Panc1 (cell line): ENCODE results near the gene TANGO2.

Experiments used
- POLR2AphosphoS5 ChIP-seq: IDR thresholded peaks from 2 replicates; pipeline ENCODE4 v1.6.1; 2012; ENCODE audit warnings: mild to moderate bottlenecking, low read depth, low read length, moderate library complexity
- REST ChIP-seq, 2 experiments: IDR thresholded peaks; 2 replicates each; pipeline ENCODE4 v1.6.1; 2011 to 2012; ENCODE audit warnings: low read depth in 2 of 2, control low read depth in 1 of 2, low read length in 1 of 2, mild to moderate bottlenecking in 1 of 2, moderate library complexity in 1 of 2; ENCODE audit not compliant: insufficient read depth in 1 of 2
- SIN3A ChIP-seq: IDR thresholded peaks from 2 replicates; pipeline ENCODE4 v1.6.1; 2012; ENCODE audit warnings: low read depth, mild to moderate bottlenecking, low read length, moderate library complexity, borderline replicate concordance; ENCODE audit not compliant: insufficient read depth
- TCF7L2 ChIP-seq: IDR thresholded peaks from 2 replicates; pipeline ENCODE4 v1.6.1; 2011; ENCODE audit warnings: mild to moderate bottlenecking, low read depth, low read length, inconsistent platforms
- TF ChIP-seq, protein P1 (sequence below): fragments of 450-650 bp; IDR thresholded peaks from 2 replicates; pipeline ENCODE4 v1.5.1; 2017; ENCODE audit warnings: mild to moderate bottlenecking

DNA sequence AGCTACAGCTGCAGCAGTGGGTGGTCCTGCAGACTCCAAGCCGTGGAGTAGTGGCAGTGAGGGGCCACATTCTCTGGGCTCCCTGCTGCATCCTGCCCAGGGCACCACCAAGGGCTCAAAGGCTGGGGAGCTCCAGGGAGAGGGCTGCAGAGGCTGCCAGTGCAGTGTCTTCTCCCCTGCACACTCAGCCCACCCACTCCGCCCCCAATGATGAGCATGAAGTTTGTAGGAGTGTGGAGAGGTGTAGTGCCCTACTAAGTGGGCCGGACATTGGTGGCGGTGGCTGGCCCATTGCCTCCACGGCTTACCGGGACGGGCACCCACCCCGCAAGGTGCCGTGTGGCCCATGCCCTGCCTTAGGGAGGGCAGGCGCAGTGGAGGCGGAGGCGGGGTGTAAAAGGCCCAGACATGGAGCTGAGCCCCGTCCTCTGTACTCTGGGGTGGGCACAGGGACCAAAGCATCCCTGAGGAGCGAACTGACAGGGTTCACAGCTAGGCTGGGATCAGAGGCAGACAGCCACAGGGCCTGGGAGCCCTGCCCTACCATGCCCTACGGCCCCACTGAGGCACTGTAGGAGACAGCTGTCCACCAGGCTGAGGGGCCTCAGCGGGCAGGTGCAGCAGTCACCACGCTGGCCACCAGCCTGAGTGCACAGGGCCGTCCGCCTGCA is 23.2 kb upstream of the TANGO2 start:
- TF ChIP-seq, protein P1, sequence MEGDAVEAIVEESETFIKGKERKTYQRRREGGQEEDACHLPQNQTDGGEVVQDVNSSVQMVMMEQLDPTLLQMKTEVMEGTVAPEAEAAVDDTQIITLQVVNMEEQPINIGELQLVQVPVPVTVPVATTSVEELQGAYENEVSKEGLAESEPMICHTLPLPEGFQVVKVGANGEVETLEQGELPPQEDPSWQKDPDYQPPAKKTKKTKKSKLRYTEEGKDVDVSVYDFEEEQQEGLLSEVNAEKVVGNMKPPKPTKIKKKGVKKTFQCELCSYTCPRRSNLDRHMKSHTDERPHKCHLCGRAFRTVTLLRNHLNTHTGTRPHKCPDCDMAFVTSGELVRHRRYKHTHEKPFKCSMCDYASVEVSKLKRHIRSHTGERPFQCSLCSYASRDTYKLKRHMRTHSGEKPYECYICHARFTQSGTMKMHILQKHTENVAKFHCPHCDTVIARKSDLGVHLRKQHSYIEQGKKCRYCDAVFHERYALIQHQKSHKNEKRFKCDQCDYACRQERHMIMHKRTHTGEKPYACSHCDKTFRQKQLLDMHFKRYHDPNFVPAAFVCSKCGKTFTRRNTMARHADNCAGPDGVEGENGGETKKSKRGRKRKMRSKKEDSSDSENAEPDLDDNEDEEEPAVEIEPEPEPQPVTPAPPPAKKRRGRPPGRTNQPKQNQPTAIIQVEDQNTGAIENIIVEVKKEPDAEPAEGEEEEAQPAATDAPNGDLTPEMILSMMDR = no peak
- no peak for TF ChIP-seq POLR2AphosphoS5
- no peak for TF ChIP-seq REST (IDR thresholded peaks at IDR 0.05; ENCODE audit: insufficient read depth in 1 of 2, low read depth in 2 of 2, low read length in 1 of 2)
- no peak for TF ChIP-seq TCF7L2
- TF ChIP-seq SIN3A = no peak
